ENCODE data around the gene FRMD4A. TPM values are rescaled to one million over a fixed set of nuclear protein-coding genes. Genes with fewer than 3 reads are reported as not detected.

FRMD4A gene
- total RNA-seq, 1 donor from 2014 or later = 23.7 TPM

DNA sequence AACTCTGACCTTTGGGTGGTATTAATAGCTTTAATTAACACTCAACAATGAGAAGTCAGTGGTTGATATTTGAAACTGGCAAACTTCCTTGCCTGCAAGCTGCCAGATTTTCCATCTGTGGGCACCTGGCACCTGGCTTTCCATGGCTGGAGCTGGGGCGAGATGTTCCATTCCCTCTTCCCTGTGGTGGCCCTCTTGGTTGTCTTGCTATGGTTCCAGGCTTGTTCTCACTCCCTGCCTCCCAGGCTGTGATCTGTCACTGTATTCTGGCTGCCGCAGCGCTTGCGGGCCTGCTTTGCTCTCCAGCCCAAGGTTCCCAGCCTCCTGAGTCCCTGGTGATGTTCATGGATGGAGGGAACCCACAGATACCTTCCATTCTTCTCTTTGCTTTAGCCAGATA is 201.0 kb downstream of the FRMD4A start:
- no peak for DNase-seq (ENCODE audit: low spot score)
- intact Hi-C loops (cut with DNase I) = no loop called here

GRCh38 chr10:14128519-14128918 is 202.2 kb downstream of the FRMD4A start:
- intact Hi-C loops (cut with DNase I) = no loop called here
- DNase-seq (ENCODE audit: low spot score) = no peak

DNA sequence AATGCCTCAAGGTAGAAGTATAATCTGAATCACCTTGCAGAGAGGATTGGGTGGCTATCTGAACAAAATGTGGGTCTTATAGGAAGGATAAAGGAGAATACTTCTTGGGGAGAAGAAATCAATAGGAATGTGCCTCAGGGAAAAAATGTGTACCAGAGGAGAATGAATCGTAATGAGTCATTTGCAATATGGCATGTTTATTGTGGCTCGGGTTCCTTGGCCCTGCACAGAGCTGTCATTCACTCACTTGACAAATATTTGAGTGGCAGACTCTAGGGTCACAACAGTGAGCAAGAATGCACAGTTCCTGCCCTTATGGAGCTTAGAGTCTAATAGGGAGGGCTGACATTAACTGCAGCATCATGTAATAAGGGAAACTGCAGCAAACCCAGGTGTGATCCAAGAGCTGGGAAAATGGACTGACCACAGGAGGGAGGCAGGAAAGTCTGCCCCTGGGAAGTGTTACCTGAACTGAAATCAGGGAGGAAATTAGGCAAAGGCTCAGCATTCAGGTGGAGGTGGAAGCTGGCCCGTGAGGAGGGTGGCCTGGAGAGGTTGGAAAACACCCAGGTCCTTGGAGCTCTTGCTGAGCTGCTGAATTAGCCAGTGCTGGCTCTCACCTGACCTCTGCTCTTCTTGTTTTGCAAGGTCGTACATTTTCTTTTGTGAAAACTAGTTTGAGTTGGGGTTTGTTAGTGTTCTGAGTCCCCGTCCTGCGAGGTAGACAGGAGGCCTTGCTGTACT is 203.9 kb downstream of the FRMD4A start:
- intact Hi-C loops (cut with DNase I) = no loop called here
- no peak for DNase-seq (ENCODE audit: low spot score)

- intact Hi-C loops (cut with DNase I) = no loop called here
- no peak for DNase-seq (ENCODE audit: low spot score)
Observed at GRCh38 chr10:14125564-14125963, 205.2 kb downstream of the FRMD4A start.

DNA sequence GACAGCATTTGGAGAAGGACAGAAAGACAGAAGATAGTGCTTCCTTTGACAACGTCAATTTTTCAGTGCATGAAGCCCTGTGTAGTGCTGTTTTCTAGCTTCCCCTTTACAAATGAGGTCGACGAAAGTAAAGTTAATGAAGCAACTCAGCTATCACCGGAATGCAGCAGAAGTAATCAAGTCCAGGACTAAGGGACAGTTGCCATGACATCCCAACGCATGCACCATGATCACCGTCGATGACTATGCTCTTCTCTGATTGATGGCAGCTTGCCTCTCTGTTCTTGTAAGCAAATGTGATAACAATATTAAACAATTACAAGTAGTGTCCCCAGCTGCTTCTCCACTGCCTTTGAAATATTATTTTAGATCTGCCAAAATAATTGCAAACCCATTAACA is 205.8 kb downstream of the FRMD4A start:
- no peak for DNase-seq (ENCODE audit: low spot score)
- intact Hi-C loops (cut with DNase I) = no loop called here

DNA sequence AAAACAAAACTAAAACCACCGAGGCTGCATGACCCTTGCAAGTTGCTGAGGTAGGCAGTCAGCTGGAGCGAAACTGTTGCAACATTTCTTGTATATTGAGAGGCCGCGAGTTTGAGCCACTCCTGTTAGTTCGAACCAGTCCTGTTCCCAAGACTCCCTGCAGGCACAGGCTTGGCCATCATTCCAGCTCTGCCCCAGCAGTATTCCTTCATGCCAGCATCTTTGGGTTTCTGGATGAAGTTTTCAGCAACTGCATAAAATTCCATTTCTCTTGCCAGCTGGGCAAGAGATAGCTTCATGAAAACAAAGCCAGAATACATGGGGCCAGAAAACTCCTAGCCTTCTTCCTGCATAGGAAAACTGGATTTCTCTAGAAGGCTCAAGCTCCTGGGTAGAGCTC is 207.6 kb downstream of the FRMD4A start:
- intact Hi-C loops (cut with DNase I) = no loop called here
- no peak for DNase-seq (ENCODE audit: low spot score)

DNA sequence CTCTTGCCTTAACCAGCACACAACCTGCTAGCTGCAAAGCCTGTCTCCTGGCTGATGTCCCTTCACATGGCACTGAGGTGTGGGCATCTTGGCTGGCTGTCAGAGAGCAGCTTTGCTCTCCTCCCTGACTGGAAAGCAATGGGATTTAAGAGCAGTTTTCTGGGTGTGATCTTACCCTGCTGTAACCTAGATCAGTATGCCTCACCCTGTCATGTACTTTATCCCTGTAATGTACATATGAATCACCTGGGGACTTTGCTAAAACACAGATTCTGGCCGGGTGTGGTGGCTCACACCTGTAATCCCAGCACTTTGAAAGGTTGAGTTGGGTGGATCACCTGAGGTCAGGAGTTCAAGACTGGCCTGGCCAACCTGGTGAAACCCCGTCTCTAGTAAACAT is 209.9 kb downstream of the FRMD4A start:
- no peak for DNase-seq (ENCODE audit: low spot score)
- intact Hi-C loops (cut with DNase I) = no loop called here

GRCh38 chr10:14118953-14119352 is 211.8 kb downstream of the FRMD4A start:
- intact Hi-C loops (cut with DNase I) = no loop called here
- DNase-seq (ENCODE audit: low spot score) = no peak

DNA sequence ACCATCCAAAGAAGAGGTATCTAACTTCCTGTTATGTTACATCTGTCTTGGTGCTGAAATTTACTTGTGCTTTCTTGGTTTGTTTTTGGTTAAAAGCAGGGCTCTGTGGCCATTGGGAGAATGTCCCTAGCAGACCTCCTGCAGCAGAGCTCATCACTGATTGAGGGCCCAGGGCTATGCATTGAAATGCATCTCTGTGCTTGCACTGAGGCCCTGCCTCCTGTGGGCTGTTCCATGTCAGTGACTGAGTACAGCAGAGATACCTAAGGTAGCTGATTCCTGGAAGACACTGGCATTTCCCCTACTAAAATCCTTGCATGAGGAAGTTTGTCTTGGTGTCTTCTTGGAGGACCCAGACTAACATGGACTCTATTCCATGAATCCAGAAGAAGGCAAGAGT is 213.9 kb downstream of the FRMD4A start:
- intact Hi-C loops (cut with DNase I) = no loop called here
- DNase-seq (ENCODE audit: low spot score) = no peak

- intact Hi-C loops (cut with DNase I) = no loop called here
- DNase-seq (ENCODE audit: low spot score) = no peak
Observed at GRCh38 chr10:14116021-14116420, 214.7 kb downstream of the FRMD4A start.

DNA sequence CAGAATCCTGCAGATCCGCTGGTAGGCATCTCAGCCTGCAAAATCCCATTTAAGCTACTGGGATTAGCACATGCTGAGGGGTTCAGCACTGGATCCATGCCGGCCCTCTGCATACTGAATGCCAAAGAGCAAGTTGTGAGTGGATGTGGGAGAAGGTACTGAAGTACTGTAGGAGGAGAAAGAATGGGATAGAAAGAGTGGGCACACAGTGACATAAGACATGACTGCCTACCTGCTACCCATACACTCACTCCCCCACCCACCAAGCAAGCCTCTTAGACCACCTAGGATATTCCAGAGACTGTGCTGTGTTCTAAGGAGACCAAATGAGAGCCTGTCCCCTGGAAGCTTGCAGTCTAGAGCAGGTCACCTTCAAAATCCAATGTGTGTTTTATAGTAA is 215.9 kb downstream of the FRMD4A start:
- no peak for DNase-seq (ENCODE audit: low spot score)
- intact Hi-C loops (cut with DNase I) = no loop called here

DNA sequence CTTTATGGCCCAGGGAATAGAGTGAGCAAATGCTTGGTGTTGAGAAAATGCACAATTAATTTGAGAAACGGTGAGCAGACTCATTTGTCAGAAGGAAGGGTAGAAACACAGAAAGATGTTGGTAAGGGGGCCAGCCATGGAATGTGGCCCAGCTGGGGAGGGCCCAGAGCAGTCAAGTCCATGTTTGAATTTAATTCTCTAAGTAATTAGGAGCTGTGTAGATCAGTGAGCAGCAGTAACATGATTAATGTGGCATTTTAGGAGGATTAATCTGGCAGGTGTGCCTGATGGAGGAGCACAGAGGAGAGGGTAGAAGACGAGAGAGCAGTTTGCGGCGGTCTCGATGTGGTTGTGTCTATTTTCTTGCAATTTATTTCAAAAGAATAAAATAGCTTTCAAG is 218.7 kb downstream of the FRMD4A start:
- intact Hi-C loops (cut with DNase I) = no loop called here
- DNase-seq (ENCODE audit: low spot score) = no peak

GRCh38 chr10:14111208-14111607 is 219.5 kb downstream of the FRMD4A start:
- intact Hi-C loops (cut with DNase I) = no loop called here
- no peak for DNase-seq (ENCODE audit: low spot score)

- DNase-seq (ENCODE audit: low spot score) = no peak
- intact Hi-C loops (cut with DNase I) = no loop called here
Observed at GRCh38 chr10:14106828-14107227, 223.9 kb downstream of the FRMD4A start.

DNA sequence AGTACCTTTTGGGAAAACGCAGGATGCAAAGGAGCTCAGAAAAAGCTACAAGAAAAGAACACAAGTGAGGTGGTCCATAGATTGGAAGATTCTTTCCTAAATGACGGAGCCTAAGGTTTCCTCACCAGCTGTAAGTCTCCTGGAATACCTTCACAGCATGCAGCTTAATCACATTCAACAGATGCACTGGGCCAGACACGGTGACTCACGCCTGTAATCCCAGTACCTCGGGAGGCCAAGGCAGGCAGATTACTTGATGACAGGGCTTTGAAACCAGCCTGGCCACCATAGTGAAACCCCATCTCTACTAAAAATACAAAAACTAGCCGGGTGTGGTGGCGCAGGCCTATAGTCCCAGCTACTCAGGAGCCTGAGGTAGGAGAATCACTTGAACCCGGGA is 228.7 kb downstream of the FRMD4A start:
- DNase-seq (ENCODE audit: low spot score) = no peak
- intact Hi-C loops (cut with DNase I) = no loop called here

GRCh38 chr10:14099885-14100284 is 230.8 kb downstream of the FRMD4A start:
- no peak for DNase-seq (ENCODE audit: low spot score)
- intact Hi-C loops (cut with DNase I) = no loop called here

DNA sequence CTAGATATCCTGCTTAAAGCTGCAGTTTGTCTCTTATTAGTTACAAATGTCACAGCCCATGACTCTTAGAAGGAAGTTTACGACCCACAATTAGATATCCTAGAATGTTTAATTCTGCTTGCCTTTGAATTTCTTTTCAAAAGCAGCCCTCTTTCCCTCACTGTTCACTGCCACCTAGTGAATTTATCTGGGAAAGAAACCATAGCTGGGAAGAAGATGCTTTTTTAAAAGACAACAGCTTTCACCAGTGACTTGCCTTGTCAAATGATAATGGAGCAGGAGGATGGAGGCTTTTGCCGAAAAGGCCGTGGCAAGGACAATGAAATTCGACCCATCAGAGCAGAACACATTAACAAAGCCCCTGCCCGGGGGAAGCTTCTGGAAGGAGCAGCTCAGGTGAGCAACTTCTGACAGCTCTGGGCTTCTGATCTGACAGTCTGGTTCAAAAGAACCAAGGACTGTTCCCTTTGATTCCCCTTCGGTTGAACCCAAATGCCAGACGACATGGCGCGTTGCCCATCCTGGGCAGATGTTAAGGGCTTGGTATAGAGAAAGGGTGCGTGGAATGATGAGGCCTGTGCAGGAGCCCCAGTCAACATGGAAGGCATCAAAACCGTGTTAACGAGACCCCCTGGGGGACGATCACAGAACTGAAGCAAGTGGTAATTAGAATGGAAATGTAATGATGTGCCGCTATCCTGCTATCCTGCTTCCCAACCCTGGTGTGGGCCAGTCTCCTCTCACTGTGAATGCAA is 236.8 kb downstream of the FRMD4A start:
- no peak for DNase-seq (ENCODE audit: low spot score)
- intact Hi-C loops (cut with DNase I) = loop anchor here (1.0 kb wide), 1 partner anchor 307 kb away; no protein-coding TSS in a partner anchor

DNA sequence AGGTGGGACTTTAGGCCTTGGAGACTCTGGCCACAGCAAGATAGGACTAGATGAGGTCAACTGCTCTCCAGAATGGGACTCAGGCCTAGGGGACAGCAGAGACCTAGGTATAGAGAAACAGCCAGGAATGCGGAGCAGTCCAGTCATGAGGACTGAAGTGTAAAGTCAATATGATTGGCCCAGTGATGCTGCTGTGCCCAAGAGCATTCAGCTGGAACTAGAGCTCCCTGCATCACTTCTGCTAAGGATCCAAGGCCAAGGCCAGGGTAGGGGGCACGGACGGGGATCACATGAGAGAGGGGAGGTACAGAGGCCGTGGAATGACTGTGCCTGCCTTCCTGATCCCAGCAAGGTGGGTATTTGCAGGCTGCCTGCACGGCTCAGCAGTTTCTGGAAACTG is 237.9 kb downstream of the FRMD4A start:
- DNase-seq (ENCODE audit: low spot score) = no peak
- intact Hi-C loops (cut with DNase I) = no loop called here

DNA sequence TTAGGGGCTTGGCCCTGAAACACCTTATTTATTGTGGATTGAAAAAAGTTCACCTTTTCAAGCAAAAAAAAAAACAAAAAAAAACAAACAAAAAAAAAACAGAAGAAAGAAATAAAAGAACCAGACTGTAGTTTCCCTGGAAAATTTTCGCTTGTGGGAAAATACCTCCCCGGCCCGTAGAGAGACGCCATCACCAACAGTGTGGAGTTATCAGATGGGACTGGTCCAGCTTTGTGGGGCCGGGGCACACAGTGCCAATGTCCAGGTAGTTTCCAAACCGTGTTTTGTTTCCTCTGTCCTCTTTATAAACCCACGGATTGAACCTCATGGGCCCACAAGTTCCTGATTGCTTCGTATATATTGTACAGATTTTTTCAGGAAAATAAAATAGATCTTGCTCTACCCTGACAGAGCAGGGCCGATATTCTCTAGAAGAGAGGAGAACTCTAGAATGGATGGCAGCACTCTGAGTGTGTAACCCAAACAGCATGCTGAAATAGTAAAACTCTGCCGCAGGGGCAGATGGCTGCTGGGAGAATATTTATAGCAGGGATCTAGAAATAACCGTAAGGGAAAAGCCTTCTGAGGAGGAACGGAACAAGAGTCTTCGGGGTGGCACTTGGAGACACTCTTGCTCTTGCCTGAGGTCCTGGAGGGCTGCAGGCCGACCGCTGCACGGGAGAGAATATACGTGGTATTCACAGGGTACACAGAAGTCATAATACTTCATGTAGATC is 241.0 kb downstream of the FRMD4A start:
- intact Hi-C loops (cut with DNase I) = no loop called here
- DNase-seq (ENCODE audit: low spot score) = no peak

DNA sequence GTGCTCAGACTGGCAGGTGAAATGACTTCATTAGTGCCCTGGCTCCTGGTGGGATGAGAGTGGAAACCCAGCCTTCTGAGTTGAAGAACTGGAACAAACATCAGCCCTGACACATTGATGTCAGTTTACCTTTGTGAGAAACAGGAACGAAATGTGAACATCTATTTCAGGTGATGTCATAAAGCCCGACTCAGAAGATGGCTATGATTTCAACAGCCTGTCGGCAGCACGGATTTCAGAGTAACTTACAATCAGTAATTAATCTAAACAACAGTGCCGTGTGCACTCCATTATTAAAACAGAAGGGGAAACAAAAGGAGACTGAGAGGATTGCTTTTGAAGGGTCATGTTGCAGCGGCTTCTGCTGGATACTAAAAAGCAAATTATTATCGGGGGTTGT is 243.2 kb downstream of the FRMD4A start:
- intact Hi-C loops (cut with DNase I) = no loop called here
- no peak for DNase-seq (ENCODE audit: low spot score)

- intact Hi-C loops (cut with DNase I) = no loop called here
- DNase-seq (ENCODE audit: low spot score) = no peak
Observed at GRCh38 chr10:14086596-14086995, 244.1 kb downstream of the FRMD4A start.

All from cardiac septum (tissue), 1 donor.